Measurements from ENCODE around the gene ACBD7. TPM values are rescaled to one million over a fixed set of nuclear protein-coding genes. Genes with fewer than 3 reads are reported as not detected.

ACBD7 gene
- total RNA-seq, 2 experiments from 2014 or later, result 1.6 to 2.0 TPM

DNA sequence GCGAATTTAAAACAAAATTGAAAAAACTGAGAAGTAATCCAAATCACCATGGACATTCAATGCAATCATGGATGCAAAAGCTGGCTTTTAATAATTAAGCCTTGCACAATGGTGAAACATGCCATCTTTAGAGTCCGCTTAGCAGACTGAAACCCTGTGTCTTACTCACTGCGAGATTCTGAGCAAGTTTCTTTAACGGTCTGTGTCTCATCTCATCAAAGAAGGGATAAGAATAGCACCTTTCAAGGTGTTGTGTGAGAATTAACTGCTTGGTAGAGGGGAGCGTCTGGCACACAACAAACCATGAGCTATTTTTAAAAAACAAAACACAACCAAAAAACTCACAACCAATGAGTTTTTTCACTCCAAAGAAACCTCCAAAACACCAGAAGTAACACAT, 21.4 kb downstream of the ACBD7 start:
- Mint-ChIP-seq H3K27me3 (peaks cover 7% of the 10 kb centered on the region), H3K27ac (no peak overlapping the region), H3K36me3 (ENCODE audit: low read depth) (no peaks in the 10 kb centered on the region), H3K4me1 (ENCODE audit: low read depth) (no peaks in the 10 kb centered on the region), H3K9me3 (peaks cover 3% of the 10 kb centered on the region), H3K4me3 (no peak overlapping the region)
- intact Hi-C loops (cut with micrococcal nuclease), result no loop called here
- ATAC-seq (no peak), DNase-seq (no peak)
- CTCF ChIA-PET, result interaction anchor here (1.0 to 1.3 kb wide), 2 partner anchors 18 to 39 kb away, joined by 3 read pairs; no protein-coding TSS in a partner anchor
- TF ChIP-seq, protein P1, sequence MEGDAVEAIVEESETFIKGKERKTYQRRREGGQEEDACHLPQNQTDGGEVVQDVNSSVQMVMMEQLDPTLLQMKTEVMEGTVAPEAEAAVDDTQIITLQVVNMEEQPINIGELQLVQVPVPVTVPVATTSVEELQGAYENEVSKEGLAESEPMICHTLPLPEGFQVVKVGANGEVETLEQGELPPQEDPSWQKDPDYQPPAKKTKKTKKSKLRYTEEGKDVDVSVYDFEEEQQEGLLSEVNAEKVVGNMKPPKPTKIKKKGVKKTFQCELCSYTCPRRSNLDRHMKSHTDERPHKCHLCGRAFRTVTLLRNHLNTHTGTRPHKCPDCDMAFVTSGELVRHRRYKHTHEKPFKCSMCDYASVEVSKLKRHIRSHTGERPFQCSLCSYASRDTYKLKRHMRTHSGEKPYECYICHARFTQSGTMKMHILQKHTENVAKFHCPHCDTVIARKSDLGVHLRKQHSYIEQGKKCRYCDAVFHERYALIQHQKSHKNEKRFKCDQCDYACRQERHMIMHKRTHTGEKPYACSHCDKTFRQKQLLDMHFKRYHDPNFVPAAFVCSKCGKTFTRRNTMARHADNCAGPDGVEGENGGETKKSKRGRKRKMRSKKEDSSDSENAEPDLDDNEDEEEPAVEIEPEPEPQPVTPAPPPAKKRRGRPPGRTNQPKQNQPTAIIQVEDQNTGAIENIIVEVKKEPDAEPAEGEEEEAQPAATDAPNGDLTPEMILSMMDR (IDR thresholded peaks at IDR 0.05), result no peak
- POLR2A ChIA-PET, result no interaction called here

DNA sequence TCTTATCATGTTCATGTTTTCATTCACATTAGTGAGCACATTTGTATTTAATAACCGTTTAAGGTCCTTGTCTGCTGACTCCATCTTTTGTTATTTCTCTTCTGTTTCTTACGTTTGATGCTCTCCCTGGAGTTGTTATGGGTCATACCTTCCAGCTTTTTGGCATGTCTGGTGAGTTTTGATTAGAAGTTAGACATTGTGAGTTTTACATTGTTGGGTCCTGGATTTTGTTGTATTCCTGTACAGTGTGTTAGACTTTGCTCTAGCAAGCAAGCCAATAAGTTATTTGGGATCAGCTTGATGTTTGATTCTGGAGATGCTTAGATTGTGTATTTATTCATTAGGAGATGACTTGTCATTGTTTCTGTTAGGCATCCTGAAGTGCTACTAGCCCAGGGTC, 27.9 kb downstream of the ACBD7 start:
- ATAC-seq (no peak), DNase-seq (no peak)
- intact Hi-C loops (cut with micrococcal nuclease), result no loop called here
- POLR2A ChIA-PET, result no interaction called here
- H3K4me3 Mint-ChIP-seq, result no peak overlapping the region
- CTCF ChIA-PET, result no interaction called here
- TF ChIP-seq, protein P1 (IDR thresholded peaks at IDR 0.05), result no peak
- H3K9me3 Mint-ChIP-seq, result peaks cover 14% of the 10 kb centered on the region
- no peak overlapping the region for H3K27ac Mint-ChIP-seq
- no peaks in the 10 kb centered on the region for H3K4me1 Mint-ChIP-seq (ENCODE audit: low read depth)
- peaks cover 7% of the 10 kb centered on the region for H3K36me3 Mint-ChIP-seq (ENCODE audit: low read depth)
- peaks cover 17% of the 10 kb centered on the region for H3K27me3 Mint-ChIP-seq

DNA sequence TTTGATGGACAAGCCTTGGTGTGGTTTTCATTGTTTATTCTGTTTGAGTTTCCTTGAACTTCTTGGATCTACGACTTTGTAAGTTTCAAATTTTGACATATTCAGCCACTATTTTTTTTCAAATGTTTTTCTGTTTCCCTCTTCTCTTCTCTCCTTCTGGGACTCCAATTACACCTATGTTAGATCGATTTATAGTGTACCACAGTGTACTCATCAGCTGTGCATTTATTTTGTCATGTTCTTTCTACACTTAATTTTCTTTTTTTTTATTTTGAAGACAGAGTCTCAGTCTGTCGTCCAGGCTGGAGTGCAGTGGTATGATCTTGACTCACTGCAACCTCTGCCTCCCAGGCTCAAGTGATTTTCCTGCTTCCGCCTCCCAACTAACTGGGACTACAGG, 28.7 kb downstream of the ACBD7 start:
- H3K9me3 Mint-ChIP-seq, result peaks cover 11% of the 10 kb centered on the region

DNA sequence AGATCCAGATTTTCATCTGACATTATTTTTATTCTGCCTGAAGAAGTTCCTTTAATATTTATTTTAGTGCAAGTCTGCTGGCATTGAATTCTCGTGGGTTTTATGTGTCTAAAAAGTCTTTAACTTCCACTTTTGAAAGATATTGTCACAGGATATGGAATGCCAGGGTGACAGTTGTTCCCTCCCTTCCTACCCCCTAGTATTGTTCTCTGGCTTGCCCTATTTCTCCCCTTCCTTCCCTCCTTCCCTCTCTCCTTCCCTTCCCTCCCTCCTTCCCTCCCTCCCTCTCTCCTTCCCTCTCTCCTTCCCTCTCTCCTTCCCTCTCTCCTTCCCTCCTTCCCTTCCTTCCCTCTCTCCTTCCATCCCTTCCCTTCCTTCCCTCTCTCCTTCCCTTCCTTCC, 29.9 kb downstream of the ACBD7 start:
- ChIA-PET CTCF (no interaction called here), POLR2A (no interaction called here)
- H3K27ac Mint-ChIP-seq, result no peak overlapping the region
- ATAC-seq (no peak), DNase-seq (no peak)
- TF ChIP-seq, protein P1 (IDR thresholded peaks at IDR 0.05), result no peak
- intact Hi-C loops (cut with micrococcal nuclease), result no loop called here
- H3K36me3 Mint-ChIP-seq (ENCODE audit: low read depth), result peaks cover 7% of the 10 kb centered on the region
- H3K9me3 Mint-ChIP-seq, result peaks cover 11% of the 10 kb centered on the region
- no peak overlapping the region for H3K4me3 Mint-ChIP-seq
- no peaks in the 10 kb centered on the region for H3K4me1 Mint-ChIP-seq (ENCODE audit: low read depth)
- peaks cover 10% of the 10 kb centered on the region for H3K27me3 Mint-ChIP-seq

More for the DNA sequence above, 28.7 kb downstream of the ACBD7 start:
- peaks cover 14% of the 10 kb centered on the region for H3K27me3 Mint-ChIP-seq
- ChIA-PET POLR2A (no interaction called here), CTCF (no interaction called here)
- TF ChIP-seq, protein P1 (IDR thresholded peaks at IDR 0.05), result no peak
- no peak overlapping the region for H3K27ac Mint-ChIP-seq
- intact Hi-C loops (cut with micrococcal nuclease), result no loop called here
- ATAC-seq (no peak), DNase-seq (no peak)
- H3K4me1 Mint-ChIP-seq (ENCODE audit: low read depth), result no peaks in the 10 kb centered on the region
- peaks cover 7% of the 10 kb centered on the region for H3K36me3 Mint-ChIP-seq (ENCODE audit: low read depth)
- no peak overlapping the region for H3K4me3 Mint-ChIP-seq

DNA sequence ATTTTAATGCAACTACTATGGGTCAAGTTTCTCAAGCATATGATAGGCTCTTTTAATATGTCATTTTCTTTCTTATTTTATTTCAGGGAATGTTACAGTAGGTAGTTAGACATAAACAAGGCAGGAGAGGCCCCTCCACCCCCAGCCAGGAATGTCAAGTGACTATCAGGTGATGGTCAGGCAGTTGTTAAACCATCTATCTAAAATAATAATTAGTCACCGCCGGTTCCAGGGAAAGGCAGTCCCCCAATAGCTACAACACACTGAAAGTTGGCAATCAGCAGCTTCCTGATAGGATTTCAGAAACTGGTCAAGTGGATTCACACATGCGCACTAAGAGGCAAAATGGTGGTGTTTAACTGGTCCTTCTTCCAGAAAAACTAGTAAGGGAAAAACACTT, 35.5 kb downstream of the ACBD7 start:
- intact Hi-C loops (cut with micrococcal nuclease), result no loop called here

More for the DNA sequence above, 35.5 kb downstream of the ACBD7 start:
- no peak overlapping the region for H3K4me3 Mint-ChIP-seq
- CTCF ChIA-PET, result no interaction called here
- H3K4me1 Mint-ChIP-seq (ENCODE audit: low read depth), result no peaks in the 10 kb centered on the region
- DNase-seq, result no peak
- H3K36me3 Mint-ChIP-seq (ENCODE audit: low read depth), result no peaks in the 10 kb centered on the region
- H3K9me3 Mint-ChIP-seq, result no peaks in the 10 kb centered on the region
- H3K27me3 Mint-ChIP-seq, result no peaks in the 10 kb centered on the region
- ATAC-seq, result no peak
- POLR2A ChIA-PET, result no interaction called here
- no peak overlapping the region for H3K27ac Mint-ChIP-seq
- TF ChIP-seq, protein P1 (IDR thresholded peaks at IDR 0.05), result no peak

All from activated CD8-positive, alpha-beta T cell treated with anti-CD3 and anti-CD28 coated beads for 36 hours (primary cell).